HG02885 (cell line): ENCODE results near the gene PADI3.

ENCODE experiments used
- ATAC-seq: cut with Tn5 transposase; IDR thresholded peaks from one replicate; pipeline ENCODE4 v1.9.1; 2021; ENCODE audit warnings: mild to moderate bottlenecking; ENCODE audit not compliant: unreplicated experiment, poor library complexity

PADI3 gene

GRCh38 chr1:17248781-17249180 is at the start of gene PADI3:
PADI3 (plus strand) TSS chr1:17249098; CDS start chr1:17249138, 40 bp downstream.
- no peak for ATAC-seq

GRCh38 chr1:17199267-17200044 is 49.4 kb upstream of the PADI3 start:
- ATAC-seq: no peak

- ATAC-seq: no peak
Observed at GRCh38 chr1:17200246-17200645, 48.7 kb upstream of the PADI3 start.

GRCh38 chr1:17200756-17201155 is 48.1 kb upstream of the PADI3 start:
- ATAC-seq: no peak

- no peak for ATAC-seq
Observed at GRCh38 chr1:17201201-17202021, 47.5 kb upstream of the PADI3 start.

GRCh38 chr1:17204546-17205440 is 44.1 kb upstream of the PADI3 start, which contains the start of gene PADI1:
PADI1 (plus strand) TSS chr1:17205128; CDS start chr1:17205218, 90 bp downstream.
- no peak for ATAC-seq

- no peak for ATAC-seq
Observed at GRCh38 chr1:17205652-17206051, 43.2 kb upstream of the PADI3 start.

- ATAC-seq: no peak
Observed at GRCh38 chr1:17206196-17206595, 42.7 kb upstream of the PADI3 start.

- peak; percentile 57 for ATAC-seq
Observed at GRCh38 chr1:17207046-17207445, 41.9 kb upstream of the PADI3 start.

GRCh38 chr1:17207540-17207939 is 41.4 kb upstream of the PADI3 start:
- no peak for ATAC-seq

- ATAC-seq: no peak
Observed at GRCh38 chr1:17207966-17208418, 40.9 kb upstream of the PADI3 start.

- ATAC-seq: no peak
Observed at GRCh38 chr1:17208546-17208945, 40.4 kb upstream of the PADI3 start.

GRCh38 chr1:17209430-17209829 is 39.5 kb upstream of the PADI3 start:
- ATAC-seq: no peak

GRCh38 chr1:17210176-17210575 is 38.7 kb upstream of the PADI3 start:
- ATAC-seq: no peak

GRCh38 chr1:17211377-17211776 is 37.5 kb upstream of the PADI3 start:
- no peak for ATAC-seq

- no peak for ATAC-seq
Observed at GRCh38 chr1:17212009-17212408, 36.9 kb upstream of the PADI3 start.

- ATAC-seq: no peak
Observed at GRCh38 chr1:17212487-17213121, 36.3 kb upstream of the PADI3 start.

- ATAC-seq: no peak
Observed at GRCh38 chr1:17213148-17213781, 35.6 kb upstream of the PADI3 start.

- no peak for ATAC-seq
Observed at GRCh38 chr1:17213782-17214148, 35.1 kb upstream of the PADI3 start.
